SK-N-SH (cell line): ENCODE results near the gene SSRP1. TPM values are rescaled to one million over a fixed set of nuclear protein-coding genes. Genes with fewer than 3 reads are reported as not detected.
A peak's percentile ranks its signal among the peaks of the same experiment; 100 is the strongest.

Source experiments
- CTCF ChIA-PET: fragments of 300-600, 350-600 bp; formaldehyde crosslinking; extraction: SDS; loops from one replicate; lab custom pipeline; 2021; lab: Yijun Ruan, JAX
- POLR2A ChIA-PET: fragments of 350-600 bp; sonication (Branson Sonifier 250); formaldehyde crosslinking; extraction: SDS; loops from one replicate; lab custom pipeline; 2020; ENCODE audit warnings: antibody characterized with exemption, inconsistent platforms; lab: Yijun Ruan, JAX
- DNase-seq: peaks from one replicate; pipeline ENCODE4 v3.0.0; 2012
- H2AFZ ChIP-seq: fragments of 200-600 bp; sonication (generic); 2 replicates; pipeline ENCODE4 v1.8.1; 2016; ENCODE audit warnings: antibody characterized with exemption, mild to moderate bottlenecking, low read depth
- H3F3A ChIP-seq: fragments of 200-600 bp; sonication (generic); replicated peaks from 2 replicates; pipeline ENCODE3; 2016; ENCODE audit warnings: antibody characterized with exemption, mild to moderate bottlenecking; ENCODE audit not compliant: insufficient read depth
- H3K27ac ChIP-seq, 2 experiments: fragments of 200-500 bp in 1 of 2; fragments of 200-600 bp in 1 of 2; sonication (Bioruptor generic) in 1 of 2; sonication (generic), shearing (Covaris generic) in 1 of 2; 2 replicates each; pipeline versions ENCODE4 v1.5.1 to v1.6.1; 2014 to 2016; ENCODE audit warnings: low read depth in 2 of 2, inconsistent platforms in 1 of 2, low read length in 1 of 2, mild to moderate bottlenecking in 1 of 2, mixed read lengths in 1 of 2
- H3K27me3 ChIP-seq: fragments of 200-600 bp; sonication (generic), shearing (Covaris generic); 2 replicates; pipeline ENCODE4 v1.6.1; 2016; ENCODE audit warnings: mixed run types; ENCODE audit not compliant: insufficient read depth
- H3K36me3 ChIP-seq, 2 experiments: fragments of 200-500 bp in 1 of 2; fragments of 200-600 bp in 1 of 2; sonication (Bioruptor generic) in 1 of 2; sonication (generic) in 1 of 2; replicated peaks in 1 of 2; 2 replicates each; pipeline versions ENCODE3 to v1.5.1; 2014 to 2016; ENCODE audit warnings: low read length in 1 of 2, mild to moderate bottlenecking in 1 of 2; ENCODE audit not compliant: insufficient read depth in 2 of 2, control insufficient read depth in 1 of 2
- H3K4me1 ChIP-seq, 2 experiments: fragments of 200-500 bp in 1 of 2; fragments of 200-600 bp in 1 of 2; sonication (Bioruptor generic) in 1 of 2; sonication (generic), shearing (Covaris generic) in 1 of 2; 2 replicates each; pipeline versions ENCODE4 v1.5.1 to v1.6.1; 2014 to 2016; ENCODE audit warnings: low read depth in 1 of 2, low read length in 1 of 2, mixed run types in 1 of 2; ENCODE audit not compliant: insufficient read depth in 2 of 2, control insufficient read depth in 1 of 2
- H3K4me2 ChIP-seq: fragments of 200-600 bp; sonication (generic), shearing (Covaris generic); 2 replicates; pipeline ENCODE4 v1.6.1; 2017; ENCODE audit warnings: mixed run types
- H3K4me3 ChIP-seq, 2 experiments: fragments of 200-500 bp in 1 of 2; fragments of 200-600 bp in 1 of 2; sonication (Bioruptor generic) in 1 of 2; sonication (generic), shearing (Covaris generic) in 1 of 2; 2 replicates each; pipeline versions ENCODE4 v1.5.1 to v1.8.1; 2014 to 2016; ENCODE audit warnings: low read depth in 2 of 2, inconsistent platforms in 1 of 2, low read length in 1 of 2, mild to moderate bottlenecking in 1 of 2, mixed read lengths in 1 of 2, moderate library complexity in 1 of 2
- H3K79me2 ChIP-seq: fragments of 200-600 bp; sonication (generic); 2 replicates; pipeline ENCODE4 v1.8.1; 2017; ENCODE audit warnings: mild to moderate bottlenecking; ENCODE audit not compliant: insufficient read depth
- H3K9ac ChIP-seq: fragments of 200-600 bp; sonication (generic); 2 replicates; pipeline ENCODE4 v1.6.1; 2017; ENCODE audit warnings: mixed run types
- H3K9me2 ChIP-seq: fragments of 200-600 bp; sonication (generic); 2 replicates; pipeline ENCODE4 v1.6.1; 2017; ENCODE audit warnings: mixed run types
- H3K9me3 ChIP-seq: fragments of 200-600 bp; sonication (generic); 2 replicates; pipeline ENCODE4 v1.6.1; 2017; ENCODE audit warnings: mixed run types, mild to moderate bottlenecking, moderate library complexity
- H4K20me1 ChIP-seq: fragments of 200-600 bp; sonication (generic); 2 replicates; pipeline ENCODE4 v1.6.1; 2017; ENCODE audit warnings: mild to moderate bottlenecking, mixed run types; ENCODE audit not compliant: insufficient read depth
- CHD2 ChIP-seq: fragments of 150-350 bp; IDR thresholded peaks from 2 replicates; pipeline ENCODE4 v1.6.1; 2018; ENCODE audit warnings: low read length; ENCODE audit not compliant: partially characterized antibody
- EZH2phosphoT487 ChIP-seq: fragments of 200-600 bp; sonication (generic); IDR thresholded peaks from 2 replicates; pipeline ENCODE4 v1.6.1; 2017; ENCODE audit warnings: low read depth, mixed run types, mild to moderate bottlenecking, antibody characterized with exemption, moderate library complexity, borderline replicate concordance
- FOXM1 ChIP-seq: IDR thresholded peaks from 2 replicates; pipeline ENCODE4 v1.4.0; 2012; ENCODE audit warnings: low read depth, mild to moderate bottlenecking
- JUND ChIP-seq: IDR thresholded peaks from 2 replicates; pipeline ENCODE4 v1.4.0; 2012
- MAX ChIP-seq: IDR thresholded peaks from 2 replicates; pipeline ENCODE4 v1.4.0; 2012; ENCODE audit warnings: low read depth
- MXI1 ChIP-seq: IDR thresholded peaks from 2 replicates; pipeline ENCODE4 v1.6.1; 2012; ENCODE audit warnings: mild to moderate bottlenecking, low read depth, low read length, improper control_type of control experiment
- NFIC ChIP-seq: IDR thresholded peaks from 2 replicates; pipeline ENCODE4 v1.4.0; 2012; ENCODE audit warnings: borderline replicate concordance
- POLR2AphosphoS5 ChIP-seq: IDR thresholded peaks from 2 replicates; pipeline ENCODE4 v1.6.1; 2012; ENCODE audit warnings: low read depth, low read length
- RAD21 ChIP-seq: IDR thresholded peaks from 2 replicates; pipeline ENCODE4 v1.6.1; 2012; ENCODE audit warnings: mild to moderate bottlenecking, low read length
- RCOR1 ChIP-seq: fragments of 150-350 bp; IDR thresholded peaks from 2 replicates; pipeline ENCODE4 v1.6.1; 2017; ENCODE audit warnings: antibody characterized with exemption, low read length
- RXRA ChIP-seq: IDR thresholded peaks from 2 replicates; pipeline ENCODE4 v1.4.0; 2012; ENCODE audit warnings: low read depth, mild to moderate bottlenecking, borderline replicate concordance
- SMC3 ChIP-seq: IDR thresholded peaks from 2 replicates; pipeline ENCODE4 v1.6.1; 2012; ENCODE audit warnings: low read depth, low read length, improper control_type of control experiment
- TAF1 ChIP-seq: IDR thresholded peaks from 2 replicates; pipeline ENCODE4 v1.6.1; 2012; ENCODE audit warnings: low read depth, mild to moderate bottlenecking, low read length, moderate library complexity, borderline replicate concordance
- YY1 ChIP-seq: IDR thresholded peaks from 2 replicates; pipeline ENCODE4 v1.4.0; 2012; ENCODE audit warnings: low read depth, mild to moderate bottlenecking
- WGBS: methylation state at CpG from one replicate; pipeline ENCODE4 v1.1.6; 2017; ENCODE audit warnings: low lambda C conversion rate; 5-methylcytosine and 5-hydroxymethylcytosine counted together
- polyA plus RNA-seq, 3 experiments: library from polyadenylated mRNA; depleted of rRNA; stranded (reverse); fragments of >200 nt; gene quantifications; 2 replicates each; pipeline ENCODE4 v1.2.3, GENCODE V29; 2012
- TF ChIP-seq, protein P1 (sequence below): fragments of 200-600 bp; sonication (generic); IDR thresholded peaks from 2 replicates; pipeline ENCODE4 v1.6.1; 2017; ENCODE audit warnings: antibody characterized with exemption, mild to moderate bottlenecking, moderate library complexity
- TF ChIP-seq, protein P2 (sequence below): IDR thresholded peaks from 2 replicates; pipeline ENCODE4 v1.6.1; 2012; ENCODE audit warnings: mild to moderate bottlenecking, low read depth, low read length, moderate library complexity

Gene SSRP1
- polyA plus RNA-seq, 1 of the 3 experiments (the other 2 are of a cell fraction): 137 TPM

- no peaks in the 10 kb centered on the region for H3K9me3 ChIP-seq
- DNase-seq: peak; percentile 73
- no peaks in the 10 kb centered on the region for H3K27me3 ChIP-seq
- peak overlapping the region in 1 of 2 experiments; percentile 39; a peak in 1 of 4 replicates for H3K4me3 ChIP-seq
- ChIA-PET CTCF (interaction anchor here (0.7 to 5.3 kb wide), 15 partner anchors 9 to 437 kb away, joined by 3 to 45 read pairs (median 5); no protein-coding TSS in a partner anchor), POLR2A (no interaction called here)
- H3K27ac ChIP-seq: peak overlapping the region in 1 of 2 experiments; percentile 32; a peak in 3 of 4 replicates
- H3K79me2 ChIP-seq: no peaks in the 10 kb centered on the region
- peak overlapping the region; percentile 58 for H3K4me2 ChIP-seq
- H2AFZ ChIP-seq: peak overlapping the region; percentile 82
- no peaks in the 10 kb centered on the region for H3K9me2 ChIP-seq
- WGBS: 9% methylated on average over 14 of the region's 14 CpGs
- no peak overlapping the region for H3K9ac ChIP-seq
- H3F3A ChIP-seq: peaks cover 3% of the 10 kb centered on the region
- H3K4me1 ChIP-seq: peaks cover 4 to 5% of the 10 kb centered on the region in 2 experiments; a peak in 1 of 4 replicates
- no peaks in the 10 kb centered on the region for H4K20me1 ChIP-seq
- TF ChIP-seq RAD21: peak; percentile 73
- TF ChIP-seq RCOR1: peak; percentile 47; the same call in 1 of the 2 replicates
- peak; percentile 21; the same call in 1 of the 2 replicates for TF ChIP-seq MXI1
- TF ChIP-seq SMC3: peak; percentile 71
- peak; percentile 56; the same call in 1 of the 2 replicates for TF ChIP-seq MAX
- no peak for TF ChIP-seq JUND
- no peak for TF ChIP-seq EZH2phosphoT487
- TF ChIP-seq, protein P1, sequence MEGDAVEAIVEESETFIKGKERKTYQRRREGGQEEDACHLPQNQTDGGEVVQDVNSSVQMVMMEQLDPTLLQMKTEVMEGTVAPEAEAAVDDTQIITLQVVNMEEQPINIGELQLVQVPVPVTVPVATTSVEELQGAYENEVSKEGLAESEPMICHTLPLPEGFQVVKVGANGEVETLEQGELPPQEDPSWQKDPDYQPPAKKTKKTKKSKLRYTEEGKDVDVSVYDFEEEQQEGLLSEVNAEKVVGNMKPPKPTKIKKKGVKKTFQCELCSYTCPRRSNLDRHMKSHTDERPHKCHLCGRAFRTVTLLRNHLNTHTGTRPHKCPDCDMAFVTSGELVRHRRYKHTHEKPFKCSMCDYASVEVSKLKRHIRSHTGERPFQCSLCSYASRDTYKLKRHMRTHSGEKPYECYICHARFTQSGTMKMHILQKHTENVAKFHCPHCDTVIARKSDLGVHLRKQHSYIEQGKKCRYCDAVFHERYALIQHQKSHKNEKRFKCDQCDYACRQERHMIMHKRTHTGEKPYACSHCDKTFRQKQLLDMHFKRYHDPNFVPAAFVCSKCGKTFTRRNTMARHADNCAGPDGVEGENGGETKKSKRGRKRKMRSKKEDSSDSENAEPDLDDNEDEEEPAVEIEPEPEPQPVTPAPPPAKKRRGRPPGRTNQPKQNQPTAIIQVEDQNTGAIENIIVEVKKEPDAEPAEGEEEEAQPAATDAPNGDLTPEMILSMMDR: peak; percentile 90
- TF ChIP-seq CHD2: peak; percentile 50
- no peak; the same call in 1 of the 2 replicates for TF ChIP-seq TAF1
- H3K36me3 ChIP-seq: no peaks in the 10 kb centered on the region
These were observed 57.6 kb downstream of the SSRP1 start for GRCh38 chr11:57277845-57278720.

GRCh38 chr11:57276971-57277675, 58.6 kb downstream of the SSRP1 start:
- no peaks in the 10 kb centered on the region for H3K27me3 ChIP-seq
- TF ChIP-seq POLR2AphosphoS5: no peak
- no peak for TF ChIP-seq FOXM1
- no peak for TF ChIP-seq NFIC
- TF ChIP-seq, protein P2, sequence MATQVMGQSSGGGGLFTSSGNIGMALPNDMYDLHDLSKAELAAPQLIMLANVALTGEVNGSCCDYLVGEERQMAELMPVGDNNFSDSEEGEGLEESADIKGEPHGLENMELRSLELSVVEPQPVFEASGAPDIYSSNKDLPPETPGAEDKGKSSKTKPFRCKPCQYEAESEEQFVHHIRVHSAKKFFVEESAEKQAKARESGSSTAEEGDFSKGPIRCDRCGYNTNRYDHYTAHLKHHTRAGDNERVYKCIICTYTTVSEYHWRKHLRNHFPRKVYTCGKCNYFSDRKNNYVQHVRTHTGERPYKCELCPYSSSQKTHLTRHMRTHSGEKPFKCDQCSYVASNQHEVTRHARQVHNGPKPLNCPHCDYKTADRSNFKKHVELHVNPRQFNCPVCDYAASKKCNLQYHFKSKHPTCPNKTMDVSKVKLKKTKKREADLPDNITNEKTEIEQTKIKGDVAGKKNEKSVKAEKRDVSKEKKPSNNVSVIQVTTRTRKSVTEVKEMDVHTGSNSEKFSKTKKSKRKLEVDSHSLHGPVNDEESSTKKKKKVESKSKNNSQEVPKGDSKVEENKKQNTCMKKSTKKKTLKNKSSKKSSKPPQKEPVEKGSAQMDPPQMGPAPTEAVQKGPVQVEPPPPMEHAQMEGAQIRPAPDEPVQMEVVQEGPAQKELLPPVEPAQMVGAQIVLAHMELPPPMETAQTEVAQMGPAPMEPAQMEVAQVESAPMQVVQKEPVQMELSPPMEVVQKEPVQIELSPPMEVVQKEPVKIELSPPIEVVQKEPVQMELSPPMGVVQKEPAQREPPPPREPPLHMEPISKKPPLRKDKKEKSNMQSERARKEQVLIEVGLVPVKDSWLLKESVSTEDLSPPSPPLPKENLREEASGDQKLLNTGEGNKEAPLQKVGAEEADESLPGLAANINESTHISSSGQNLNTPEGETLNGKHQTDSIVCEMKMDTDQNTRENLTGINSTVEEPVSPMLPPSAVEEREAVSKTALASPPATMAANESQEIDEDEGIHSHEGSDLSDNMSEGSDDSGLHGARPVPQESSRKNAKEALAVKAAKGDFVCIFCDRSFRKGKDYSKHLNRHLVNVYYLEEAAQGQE: no peak
- no peak for TF ChIP-seq RXRA
- no peak for TF ChIP-seq YY1
- TF ChIP-seq MXI1: no peak
- TF ChIP-seq, all 33 proteins: peak for 0
- peak overlapping the region; percentile 58 for H3K4me2 ChIP-seq
- CTCF ChIA-PET: interaction anchor here (0.7 to 5.3 kb wide), 12 partner anchors 8 to 436 kb away, joined by 3 to 45 read pairs (median 6); no protein-coding TSS in a partner anchor
- POLR2A ChIA-PET: no interaction called here
- H4K20me1 ChIP-seq: no peaks in the 10 kb centered on the region
- H3K79me2 ChIP-seq: no peaks in the 10 kb centered on the region
- no peak for DNase-seq
- 68% methylated on average over 6 of the region's 6 CpGs for WGBS
- H3K36me3 ChIP-seq: no peaks in the 10 kb centered on the region
- H3K9ac ChIP-seq: no peak overlapping the region
- no peaks in the 10 kb centered on the region for H3K9me3 ChIP-seq
- H3K27ac ChIP-seq: no peak overlapping the region
- H3K4me1 ChIP-seq: peaks cover 4 to 5% of the 10 kb centered on the region in 2 experiments; a peak in 1 of 4 replicates
- H3F3A ChIP-seq: no peaks in the 10 kb centered on the region
- H3K4me3 ChIP-seq: no peak overlapping the region
- H3K9me2 ChIP-seq: no peaks in the 10 kb centered on the region
- H2AFZ ChIP-seq: peak overlapping the region; percentile 82
